Activated naive CD4-positive, alpha-beta T cell treated with anti-CD3 and anti-CD28 coated beads, Interleukin-2, amount 50 U/mL, for 24 hours (primary cell): ENCODE results near the gene MIA.
A peak's percentile ranks its signal among the peaks of the same experiment; 100 is the strongest.
"Not testable (repeated sequence)": the region's sequence is repeated elsewhere in the genome, so short reads cannot be mapped to it uniquely, and the experiment has no call there.

Experiments used
- H3K27ac Mint-ChIP-seq: one replicate; pipeline ENCODE4 v1.8.0; 2021; ENCODE audit warnings: mild to moderate bottlenecking, mixed read lengths
- H3K27me3 Mint-ChIP-seq: one replicate; pipeline ENCODE4 v1.8.0; 2021; ENCODE audit warnings: mixed read lengths
- H3K36me3 Mint-ChIP-seq: one replicate; pipeline ENCODE4 v1.8.0; 2021; ENCODE audit warnings: mixed read lengths
- H3K4me1 Mint-ChIP-seq: one replicate; pipeline ENCODE4 v1.8.0; 2021; ENCODE audit warnings: mixed read lengths
- H3K4me3 Mint-ChIP-seq: one replicate; pipeline ENCODE4 v1.8.0; 2021; ENCODE audit warnings: mild to moderate bottlenecking, mixed read lengths
- H3K9me3 Mint-ChIP-seq: one replicate; pipeline ENCODE4 v1.8.0; 2021; ENCODE audit warnings: mixed read lengths

The MIA gene

DNA sequence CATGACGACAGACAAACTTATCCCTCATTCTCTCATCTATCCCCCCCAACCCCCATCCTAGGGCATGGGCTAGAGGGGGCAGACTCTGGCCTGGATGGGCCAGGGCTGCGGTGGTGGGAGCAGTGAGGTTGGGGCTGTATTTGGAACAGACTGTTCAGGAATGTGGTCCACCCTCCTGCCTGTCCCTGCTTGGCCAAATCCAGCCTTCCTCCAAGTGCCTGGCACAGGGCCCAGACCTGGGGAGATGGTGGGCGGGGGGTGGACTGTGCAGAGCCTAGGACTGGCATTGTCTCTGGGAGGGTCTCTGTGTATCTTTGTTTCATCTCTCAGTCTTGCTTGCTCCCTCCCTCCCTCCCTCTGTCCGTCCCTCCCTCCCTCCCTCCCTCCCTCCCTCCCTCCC lies 37.9 kb downstream of the MIA start:
- Mint-ChIP-seq H3K4me3 (peak overlapping the region; percentile 93), H3K9me3 (no peaks in the 10 kb centered on the region), H3K4me1 (peaks cover 43% of the 10 kb centered on the region), H3K36me3 (no peaks in the 10 kb centered on the region), H3K27ac (no peak overlapping the region), H3K27me3 (no peaks in the 10 kb centered on the region)

DNA sequence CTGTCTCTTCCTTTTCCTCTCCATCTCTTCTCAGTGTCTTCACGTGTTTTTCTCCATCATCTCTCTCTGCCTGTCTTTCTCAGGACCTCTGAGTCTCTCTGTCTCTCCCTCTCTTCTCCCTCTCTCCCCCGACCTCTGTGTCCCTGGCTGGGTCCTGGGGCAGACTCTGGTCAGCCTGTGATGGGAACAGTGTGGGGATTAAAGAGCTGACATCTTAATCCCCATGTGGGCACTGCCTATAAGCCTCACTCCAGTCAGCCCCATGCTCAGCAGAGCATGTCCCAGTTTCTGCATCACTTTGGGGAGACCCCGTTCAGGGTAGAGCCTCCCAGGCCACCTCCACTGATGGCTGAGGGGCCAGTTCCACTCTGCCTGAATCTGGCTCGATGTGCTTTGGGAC lies 39.9 kb downstream of the MIA start:
- no peak overlapping the region for H3K4me3 Mint-ChIP-seq
- H3K27me3 Mint-ChIP-seq = no peaks in the 10 kb centered on the region
- peaks cover 51% of the 10 kb centered on the region for H3K4me1 Mint-ChIP-seq
- H3K27ac Mint-ChIP-seq = no peak overlapping the region
- no peaks in the 10 kb centered on the region for H3K36me3 Mint-ChIP-seq
- H3K9me3 Mint-ChIP-seq = no peaks in the 10 kb centered on the region

DNA sequence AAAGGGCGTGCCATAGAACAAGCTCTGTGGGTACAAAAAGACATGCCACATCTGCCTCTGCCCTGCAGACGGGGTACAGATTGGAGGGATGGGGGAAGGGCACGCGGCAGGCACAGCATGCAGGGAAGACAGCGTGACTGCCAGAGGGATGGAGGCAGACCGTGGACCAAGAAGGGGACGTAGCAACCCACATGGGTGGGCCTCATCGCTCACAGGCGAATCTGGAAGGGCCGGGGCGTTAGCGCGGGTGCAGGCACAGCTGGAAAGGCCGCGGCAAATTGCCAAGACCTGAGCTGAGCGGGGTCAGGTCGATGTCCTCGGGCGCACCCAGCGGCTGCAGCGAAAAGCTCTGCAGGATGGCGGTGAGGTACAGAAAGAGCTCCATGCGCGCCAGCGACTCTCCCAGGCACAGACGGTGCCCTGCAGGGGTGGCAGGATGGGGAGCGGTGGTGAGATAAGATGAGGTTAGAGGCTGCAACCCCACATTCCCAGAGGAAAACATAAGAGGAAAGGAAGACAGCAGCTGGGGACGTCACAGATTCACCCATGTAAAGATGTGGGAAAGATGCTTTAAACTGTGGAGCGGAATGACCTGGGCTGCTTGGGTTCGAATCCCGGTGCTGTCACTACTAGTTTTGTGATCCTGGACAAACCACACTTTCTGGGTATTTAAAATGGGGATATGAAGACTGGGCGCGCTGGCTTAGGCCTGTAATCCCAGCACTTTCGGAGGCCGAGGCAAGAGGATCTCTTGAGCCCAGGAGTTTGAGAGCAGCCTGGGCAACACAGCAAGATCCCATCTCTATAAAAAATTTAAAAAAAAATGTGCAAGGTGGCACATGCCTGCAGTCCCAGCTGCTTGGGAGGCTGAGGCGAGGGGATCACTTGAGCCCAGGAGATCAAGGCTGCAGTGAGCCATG lies 43.4 kb downstream of the MIA start:
- peak overlapping the region; percentile 37 for H3K27ac Mint-ChIP-seq
- H3K4me1 Mint-ChIP-seq = peaks cover 30% of the 10 kb centered on the region
- H3K9me3 Mint-ChIP-seq, H3K27me3 Mint-ChIP-seq, H3K36me3 Mint-ChIP-seq: not testable (repeated sequence)
- H3K4me3 Mint-ChIP-seq = peak overlapping the region; percentile 76

DNA sequence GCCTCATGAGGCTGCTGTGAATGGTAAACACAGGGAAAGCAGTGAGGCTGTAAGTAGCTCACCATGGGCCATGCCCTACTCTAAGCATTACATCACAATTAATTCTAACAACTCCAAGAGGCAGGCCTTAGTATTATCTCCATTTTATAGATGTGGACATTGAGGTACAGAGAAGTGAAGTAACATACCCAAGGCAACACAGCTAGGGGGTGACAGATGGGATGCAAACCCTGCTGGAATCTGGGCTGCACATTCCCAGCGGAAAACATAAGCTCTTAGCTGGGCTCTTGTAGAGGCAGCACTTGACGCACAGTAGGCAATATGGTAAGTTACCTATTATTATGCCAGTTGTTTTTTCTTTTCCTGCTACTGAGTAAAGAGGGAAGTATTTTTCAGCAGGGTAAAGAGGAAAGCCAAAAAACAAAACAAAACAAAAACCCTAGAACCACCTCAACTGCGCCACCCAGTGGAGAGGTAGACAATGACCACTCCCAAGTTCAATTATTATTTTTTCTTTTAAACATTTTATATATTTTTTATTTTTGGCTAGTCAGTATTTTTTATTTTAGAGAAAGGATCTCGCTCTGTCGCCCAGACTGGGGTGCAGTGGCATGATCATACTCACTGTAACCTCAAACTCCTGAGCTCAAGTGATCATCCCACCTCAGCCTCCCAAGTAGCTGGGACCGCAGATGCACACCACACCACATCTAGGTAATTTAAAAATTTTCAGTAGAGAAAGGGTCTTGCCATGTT lies 44.3 kb downstream of the MIA start:
- H3K4me3 Mint-ChIP-seq, H3K9me3 Mint-ChIP-seq, H3K27ac Mint-ChIP-seq, H3K36me3 Mint-ChIP-seq, H3K27me3 Mint-ChIP-seq: not testable (repeated sequence)
- H3K4me1 Mint-ChIP-seq = peaks cover 30% of the 10 kb centered on the region

DNA sequence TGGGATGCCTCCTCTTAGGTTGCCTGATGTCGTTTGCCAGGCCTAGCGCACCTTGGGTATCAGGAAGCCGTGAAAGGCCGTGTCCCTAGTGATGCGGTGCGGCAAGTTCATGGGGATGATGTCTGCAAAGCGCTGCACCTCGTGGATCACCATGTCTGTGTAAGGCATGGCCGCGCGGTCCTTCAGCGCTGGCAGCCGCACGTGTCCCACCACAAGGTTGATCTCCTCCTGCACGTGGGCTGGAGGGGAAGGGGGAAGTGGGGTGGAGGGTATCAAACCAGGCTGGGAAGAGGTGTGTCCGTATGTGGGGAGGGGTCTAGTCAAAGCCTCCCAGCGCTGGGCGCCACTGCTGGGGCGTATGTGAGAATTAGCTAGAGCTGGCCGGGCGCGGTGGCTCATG lies 46.8 kb downstream of the MIA start:
- H3K36me3 Mint-ChIP-seq = peaks cover 4% of the 10 kb centered on the region
- no peak overlapping the region for H3K27ac Mint-ChIP-seq
- H3K27me3 Mint-ChIP-seq = no peaks in the 10 kb centered on the region
- H3K9me3 Mint-ChIP-seq = no peaks in the 10 kb centered on the region
- no peak overlapping the region for H3K4me3 Mint-ChIP-seq
- H3K4me1 Mint-ChIP-seq = peaks cover 45% of the 10 kb centered on the region

DNA sequence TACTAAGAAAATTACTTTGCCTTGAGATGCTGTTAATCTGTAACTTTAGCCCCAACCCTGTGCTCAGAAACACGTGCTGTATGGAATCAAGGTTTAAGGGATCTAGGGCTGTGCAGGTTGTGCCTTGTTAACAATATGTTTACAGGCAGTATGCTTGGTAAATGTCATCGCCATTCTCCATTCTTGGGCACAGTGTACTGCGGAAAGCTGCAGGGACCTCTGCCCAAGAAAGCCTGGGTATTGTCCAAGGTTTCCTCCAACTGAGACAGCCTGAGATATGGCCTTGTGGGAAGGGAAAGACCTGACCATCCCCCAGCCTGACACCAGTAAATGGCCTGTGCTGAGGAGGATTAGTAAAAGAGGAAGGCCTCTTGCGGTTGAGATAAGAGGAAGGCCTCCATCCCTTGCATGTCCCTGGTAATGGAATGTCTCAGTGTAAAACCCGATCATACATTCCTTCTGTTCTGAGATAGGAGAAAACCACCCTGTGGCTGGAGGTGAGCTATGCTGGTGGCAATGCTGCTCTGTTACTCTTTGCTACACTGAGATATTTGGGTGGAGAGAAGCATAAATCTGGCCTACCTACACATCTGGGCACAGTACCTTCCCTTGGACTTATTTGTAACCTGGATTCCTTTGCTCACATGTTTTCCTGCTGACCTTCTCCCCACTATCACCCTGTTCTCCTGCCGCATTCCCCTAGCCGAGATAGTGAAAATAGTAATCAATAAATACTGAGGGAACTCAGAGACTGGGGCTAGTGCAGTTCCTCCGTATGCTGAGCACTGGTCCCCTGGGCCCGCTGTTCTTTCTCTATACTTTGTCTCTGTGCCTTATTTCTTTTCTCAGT lies 47.6 kb downstream of the MIA start:
- not testable (repeated sequence) for H3K36me3 Mint-ChIP-seq, H3K27me3 Mint-ChIP-seq, H3K9me3 Mint-ChIP-seq, H3K4me3 Mint-ChIP-seq
- Mint-ChIP-seq H3K27ac (peak overlapping the region; percentile 69), H3K4me1 (peaks cover 44% of the 10 kb centered on the region)

DNA sequence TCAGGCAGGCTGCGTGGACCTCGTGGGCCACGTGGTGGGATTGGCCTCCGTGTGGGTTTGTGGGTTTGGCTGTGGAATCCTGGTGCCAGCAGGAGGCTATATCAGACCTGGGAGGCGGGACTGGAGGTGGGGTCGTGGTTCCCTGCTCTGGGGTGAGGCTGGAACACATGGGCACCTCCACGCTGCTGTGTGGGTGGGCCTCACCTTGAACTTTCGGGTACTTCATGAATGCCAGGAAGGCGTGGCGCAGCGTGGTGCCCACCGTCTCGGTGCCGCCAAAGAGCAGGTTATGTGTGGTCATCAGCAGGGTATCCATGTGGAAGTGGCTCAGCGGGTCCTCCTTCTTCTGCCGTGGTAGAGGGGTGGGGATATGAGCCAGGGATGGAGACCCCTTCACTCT lies 49.6 kb downstream of the MIA start:
- not testable (repeated sequence) for H3K4me3 Mint-ChIP-seq, H3K9me3 Mint-ChIP-seq, H3K27me3 Mint-ChIP-seq
- peak overlapping the region; percentile 12 for H3K27ac Mint-ChIP-seq
- peaks cover 25% of the 10 kb centered on the region for H3K4me1 Mint-ChIP-seq
- H3K36me3 Mint-ChIP-seq = peaks cover 12% of the 10 kb centered on the region

DNA sequence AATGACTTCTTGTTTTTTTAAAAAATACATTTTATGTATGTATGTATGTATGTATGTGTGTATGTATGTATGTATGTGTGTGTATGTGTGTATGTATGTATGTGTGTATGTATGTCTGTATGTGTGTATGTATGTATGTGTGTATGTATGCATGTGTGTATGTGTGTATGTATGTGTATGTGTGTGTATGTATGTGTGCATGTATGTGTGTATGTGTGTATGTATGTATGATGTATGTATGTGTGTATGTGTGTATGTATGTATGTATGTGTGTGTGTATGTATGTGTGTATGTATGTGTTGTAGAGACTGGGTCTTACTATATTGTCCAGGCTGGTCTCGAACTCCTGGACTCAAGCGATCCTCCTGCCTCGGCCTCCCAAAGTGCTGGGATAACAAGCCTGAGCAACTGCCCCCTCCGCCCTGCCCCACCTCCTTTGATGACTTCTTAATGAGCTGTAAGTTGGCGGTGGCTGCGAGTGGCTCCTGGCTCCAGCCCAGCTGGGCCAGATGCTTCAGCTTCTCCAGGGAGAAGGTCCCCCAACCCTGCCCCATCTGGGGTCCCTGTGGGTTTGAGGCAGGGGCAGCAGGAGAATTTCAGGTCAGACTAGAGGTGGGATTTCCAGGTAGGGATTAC lies 50.3 kb downstream of the MIA start:
- Mint-ChIP-seq H3K27ac (peak overlapping the region; percentile 71), H3K36me3 (peaks cover 12% of the 10 kb centered on the region), H3K4me1 (peaks cover 24% of the 10 kb centered on the region)
- H3K4me3 Mint-ChIP-seq, H3K27me3 Mint-ChIP-seq, H3K9me3 Mint-ChIP-seq: not testable (repeated sequence)

DNA sequence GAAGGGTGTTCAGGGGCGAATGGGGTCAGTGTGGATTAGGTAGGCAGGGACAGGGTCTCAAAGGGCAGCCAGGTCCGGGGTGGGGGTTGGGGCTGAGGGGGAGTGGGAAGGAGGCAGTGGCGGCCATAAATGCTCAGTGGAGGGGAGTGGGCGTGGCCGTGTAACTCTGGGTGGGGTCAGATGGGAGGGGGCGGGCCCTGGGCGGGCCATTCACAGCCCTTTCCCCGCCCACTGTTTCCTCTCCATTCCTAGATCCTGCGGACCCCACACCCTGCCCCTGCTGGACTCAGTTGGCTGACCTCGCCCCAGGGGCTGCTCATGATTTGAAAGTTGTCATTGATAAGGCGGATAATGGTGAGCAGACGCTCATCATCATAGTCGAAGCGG lies 51.0 kb downstream of the MIA start:
- Mint-ChIP-seq H3K27ac (peak overlapping the region; percentile 84), H3K4me1 (peaks cover 24% of the 10 kb centered on the region), H3K36me3 (peaks cover 12% of the 10 kb centered on the region)
- not testable (repeated sequence) for H3K9me3 Mint-ChIP-seq, H3K4me3 Mint-ChIP-seq, H3K27me3 Mint-ChIP-seq

DNA sequence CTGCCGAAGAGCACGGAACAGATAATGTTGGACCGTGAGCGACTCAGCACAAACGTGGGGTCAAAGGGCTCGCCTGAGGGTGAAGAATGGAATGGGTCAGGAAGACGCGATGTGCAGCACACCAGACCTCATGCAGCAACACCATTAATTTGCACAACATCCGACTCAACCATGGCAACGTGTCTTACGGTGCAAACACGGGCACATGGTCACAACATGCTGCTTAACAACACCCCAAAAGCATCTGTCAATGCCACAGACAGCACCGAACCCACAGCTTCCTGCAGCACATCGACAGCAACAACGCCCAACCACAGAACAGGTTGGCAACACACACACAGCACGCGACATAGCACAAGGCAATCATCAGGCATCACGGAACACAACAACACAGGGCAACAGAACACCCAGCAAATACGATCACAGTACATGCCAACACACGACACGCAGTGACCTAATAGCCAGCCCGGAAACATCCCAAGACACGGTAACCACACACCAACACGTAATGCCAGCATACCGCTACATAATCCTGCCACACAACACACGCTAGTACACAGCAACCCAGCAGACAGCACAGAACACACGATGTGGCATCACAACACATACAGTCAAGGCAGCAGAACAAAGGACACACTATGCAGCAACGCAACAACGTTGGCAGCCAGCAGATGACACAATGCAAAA lies 51.5 kb downstream of the MIA start:
- H3K9me3 Mint-ChIP-seq, H3K27me3 Mint-ChIP-seq: not testable (repeated sequence)
- H3K4me3 Mint-ChIP-seq = peak overlapping the region; percentile 39
- H3K27ac Mint-ChIP-seq = peak overlapping the region; percentile 84
- H3K4me1 Mint-ChIP-seq = peaks cover 24% of the 10 kb centered on the region
- H3K36me3 Mint-ChIP-seq = peaks cover 12% of the 10 kb centered on the region
